Stimulated activated CD8-positive, alpha-beta memory T cell treated with anti-CD3 and anti-CD28 coated beads, Interleukin-7, amount 100 ng/mL, for 1 hour (primary cell): Measurements from ENCODE around the gene SHF.
A peak's percentile ranks its signal among the peaks of the same experiment; 100 is the strongest.

ENCODE experiments used
- DNase-seq, 2 donors: peaks; one replicate each; pipeline ENCODE4 v3.0.0-alpha.2; 2020; ENCODE audit warnings: low read depth in 2 of 2

SHF gene

DNA sequence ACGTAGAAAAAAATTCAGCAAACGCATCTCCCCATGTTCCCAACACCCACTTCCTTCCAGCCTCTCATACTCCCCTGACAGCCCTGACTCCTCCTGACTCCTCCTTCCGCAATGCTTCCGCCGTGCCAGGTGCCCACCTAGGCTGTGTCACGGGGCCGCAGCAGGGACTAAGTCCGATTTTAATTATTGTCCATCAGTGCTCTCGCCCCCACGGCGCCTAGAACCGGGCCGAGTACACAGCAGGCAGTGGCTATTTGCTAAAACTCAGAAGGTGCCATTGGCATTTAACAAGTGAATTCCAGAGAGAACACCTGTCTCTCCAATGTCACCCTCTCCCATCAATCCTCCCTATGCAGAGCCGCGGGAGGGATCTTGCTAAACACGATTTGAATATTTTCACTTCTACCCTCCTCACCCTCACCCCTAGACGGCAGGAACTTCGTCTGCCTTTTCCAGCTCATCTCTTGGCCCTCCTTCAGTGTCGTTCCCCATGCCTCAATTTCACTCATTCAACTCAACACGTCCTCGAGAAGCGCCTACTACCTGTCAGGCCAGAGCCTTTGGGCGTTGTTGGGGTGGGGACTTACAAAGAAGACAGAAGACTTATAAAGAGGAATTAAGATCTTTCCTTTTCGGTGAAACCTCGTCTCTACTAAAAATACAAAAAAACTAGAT, 11.5 kb upstream of the SHF start:
- no peak for DNase-seq

DNA sequence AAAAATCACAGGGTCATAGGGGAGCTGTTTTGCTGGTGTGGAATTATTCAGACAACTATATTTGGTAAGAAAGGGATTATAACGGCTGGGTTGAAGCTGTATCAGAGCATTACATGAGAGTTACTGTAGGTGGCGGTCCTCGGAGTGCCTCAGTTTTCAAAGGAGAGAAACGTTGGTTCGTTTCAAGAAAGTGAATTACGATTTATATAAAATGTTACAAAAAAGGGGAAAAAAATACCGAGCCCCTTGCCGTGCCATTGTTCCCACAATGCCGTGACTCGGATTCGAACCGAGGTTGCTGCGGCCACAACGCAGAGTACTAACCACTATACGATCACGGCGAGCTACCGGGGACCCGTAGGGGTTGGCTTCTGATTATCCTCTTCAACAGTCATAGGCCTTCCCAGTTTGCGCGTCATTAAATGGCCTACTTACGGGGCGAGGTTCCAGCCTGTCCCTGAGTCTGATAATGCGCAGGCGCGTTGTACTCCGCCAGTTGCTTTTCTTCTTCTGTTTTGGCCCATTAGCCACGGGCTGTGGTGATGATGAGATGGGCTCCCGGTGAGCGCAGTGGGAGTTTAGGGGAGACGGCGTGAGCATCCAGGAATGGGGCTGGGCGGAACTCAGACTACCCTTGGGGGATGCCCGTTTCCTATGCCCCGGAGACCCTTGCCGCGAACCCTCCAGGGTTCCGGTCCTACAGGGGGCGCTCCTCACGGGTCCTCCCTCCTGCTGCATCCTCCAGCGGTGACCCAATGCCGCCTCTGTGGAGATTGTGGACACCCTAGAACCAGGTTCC, 10.8 kb upstream of the SHF start:
- peak; percentile 87 to 94 for DNase-seq

DNA sequence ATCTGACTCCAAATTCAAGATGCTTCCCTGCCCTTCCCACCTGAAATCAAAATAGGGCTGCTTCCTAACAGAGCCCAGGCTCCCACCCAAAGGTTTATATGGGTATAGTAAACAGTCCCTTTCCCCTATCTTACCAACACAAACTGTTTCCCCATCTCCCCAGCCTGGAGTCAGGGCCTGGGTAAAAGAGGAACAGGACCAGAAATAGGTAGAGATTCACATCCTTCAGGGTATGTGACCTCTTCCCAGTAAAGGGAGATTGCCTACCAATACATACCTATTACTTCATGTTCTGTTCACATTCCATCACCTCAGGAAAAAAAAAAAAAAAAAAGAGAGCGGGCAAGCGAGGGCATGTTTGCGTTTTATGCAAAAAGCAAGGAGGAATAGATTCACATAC, 9.7 kb upstream of the SHF start:
- DNase-seq: no peak

DNA sequence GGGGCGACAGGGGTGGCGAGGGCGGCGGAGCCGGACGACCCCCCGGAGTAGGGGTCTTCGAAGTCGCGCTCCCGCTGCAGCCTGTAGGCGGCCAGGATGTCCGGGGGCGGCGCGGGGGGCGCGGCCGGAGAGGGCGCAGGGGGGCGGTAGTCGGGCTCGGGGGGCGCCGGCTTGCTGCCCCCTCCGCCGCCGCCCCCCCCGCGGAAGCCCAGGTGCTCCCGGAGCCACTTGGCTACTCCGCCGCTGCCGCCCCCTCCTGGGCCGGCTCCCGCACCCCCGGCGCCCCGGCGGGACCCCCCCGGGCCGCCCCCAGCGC, 230 bp downstream of the SHF start:
- DNase-seq: no peak

DNA sequence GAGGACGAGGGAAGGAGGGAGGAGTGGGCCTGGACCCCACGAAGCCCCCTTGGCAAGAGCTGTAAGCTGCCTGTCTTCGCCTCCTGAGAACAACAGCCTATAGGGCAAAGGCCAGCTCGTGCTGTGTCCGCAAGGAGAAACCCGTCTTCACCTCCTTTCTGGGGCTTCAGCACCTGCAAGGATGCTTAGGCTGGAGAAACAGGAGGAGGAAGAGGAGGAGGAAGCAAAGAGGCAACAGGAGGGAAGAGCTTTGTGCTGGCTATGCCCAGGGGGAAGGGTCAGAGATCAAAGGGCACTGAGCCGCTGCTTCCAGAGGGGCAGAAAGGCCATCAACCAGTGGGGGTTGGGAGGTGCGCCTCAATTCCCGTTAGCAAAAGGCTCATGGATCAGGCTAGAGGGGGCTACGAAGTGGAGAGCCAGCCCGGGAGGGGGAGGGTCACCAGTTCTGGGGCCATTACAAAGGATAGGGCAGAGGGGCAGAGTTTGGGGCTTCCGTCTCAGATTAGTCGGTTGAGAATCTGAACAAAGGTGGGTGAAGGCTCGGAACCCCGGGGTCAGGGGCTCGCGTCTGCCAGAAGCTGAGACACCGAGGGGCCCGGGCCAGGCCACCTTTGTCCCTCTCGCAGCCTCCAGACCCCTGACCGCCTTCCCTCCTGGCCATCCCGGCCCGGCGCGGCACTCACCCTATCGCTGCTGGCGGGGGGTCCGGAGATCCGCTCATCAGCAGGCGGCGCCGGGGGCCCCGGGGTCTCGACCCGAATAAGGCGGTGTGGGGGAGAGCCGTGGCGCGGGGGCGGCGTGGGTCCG, 792 bp downstream of the SHF start:
- DNase-seq: no peak

DNA sequence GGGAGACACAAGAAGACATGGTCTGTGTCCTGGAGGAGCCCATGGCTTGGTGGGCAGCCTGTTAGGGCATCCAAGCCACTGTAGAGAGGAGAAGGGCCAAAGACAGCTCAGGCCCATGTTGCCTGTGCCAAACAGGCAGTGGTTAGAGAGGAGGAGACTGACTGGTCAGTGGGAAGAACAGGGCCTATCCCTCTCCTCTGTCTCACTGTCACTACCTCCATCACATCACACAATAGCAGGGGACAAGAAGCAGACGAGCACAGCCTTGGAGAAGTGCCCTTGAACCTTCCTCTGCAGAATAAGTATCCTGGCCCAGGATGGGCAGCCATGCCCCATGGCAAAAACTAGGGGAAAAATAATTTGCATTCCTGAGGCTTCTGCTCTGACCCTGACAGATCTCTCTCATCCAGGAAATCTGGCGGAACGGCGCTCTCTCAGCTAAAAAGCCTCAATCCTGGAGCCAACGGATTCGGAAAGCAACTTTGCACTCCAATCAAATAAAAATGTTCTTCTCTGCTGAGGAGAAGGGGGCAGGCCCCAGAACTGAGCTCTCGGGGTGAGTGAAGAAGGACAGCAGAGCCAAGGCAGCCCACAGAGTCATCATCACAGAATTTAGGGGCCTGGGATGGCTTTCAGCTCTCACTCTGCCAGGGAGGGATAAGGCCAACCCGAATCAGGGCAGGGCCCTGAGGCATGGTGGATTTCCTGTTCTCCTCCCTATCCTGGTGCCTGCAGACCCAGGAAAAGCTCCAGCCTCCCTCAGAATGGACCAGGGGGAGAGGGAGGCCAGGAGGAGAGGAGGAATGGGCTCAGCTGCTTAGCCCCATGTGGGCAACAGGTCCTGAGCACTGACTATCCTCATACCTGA, 1.6 kb downstream of the SHF start:
- DNase-seq: no peak

DNA sequence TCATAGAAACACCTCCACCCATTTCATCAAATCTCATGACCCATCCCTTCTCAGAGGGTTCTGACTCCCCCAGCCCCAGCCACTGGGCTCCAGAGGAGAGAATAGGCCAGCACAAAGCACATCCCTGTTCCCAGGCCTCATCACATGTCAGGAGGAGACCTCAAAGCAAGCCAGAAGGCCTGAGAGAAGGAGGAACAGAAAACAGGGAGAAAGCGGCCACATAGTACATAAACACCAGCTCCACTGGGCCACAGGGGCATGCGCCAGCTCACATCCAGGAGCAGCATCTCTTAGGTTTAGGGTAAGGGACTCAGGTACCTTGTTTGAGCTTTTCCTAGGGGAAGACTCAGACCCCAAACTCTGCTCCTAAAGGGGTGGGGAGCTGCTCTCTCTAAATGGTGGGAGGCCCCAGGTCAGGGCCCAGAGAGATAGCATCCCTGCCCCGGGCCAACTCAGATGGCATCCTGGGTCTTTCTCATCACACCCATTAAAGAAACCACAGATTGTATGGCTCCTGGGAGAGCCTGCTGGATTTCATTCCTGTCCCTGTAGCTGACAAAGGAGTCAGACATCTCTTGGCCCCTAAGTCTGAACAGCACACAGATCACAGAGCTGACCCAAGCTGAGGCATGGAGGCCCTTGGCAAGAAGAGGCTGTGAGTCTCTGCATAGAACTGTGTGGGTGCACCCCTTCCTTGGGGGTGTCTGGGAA, 2.5 kb downstream of the SHF start:
- DNase-seq: no peak

DNA sequence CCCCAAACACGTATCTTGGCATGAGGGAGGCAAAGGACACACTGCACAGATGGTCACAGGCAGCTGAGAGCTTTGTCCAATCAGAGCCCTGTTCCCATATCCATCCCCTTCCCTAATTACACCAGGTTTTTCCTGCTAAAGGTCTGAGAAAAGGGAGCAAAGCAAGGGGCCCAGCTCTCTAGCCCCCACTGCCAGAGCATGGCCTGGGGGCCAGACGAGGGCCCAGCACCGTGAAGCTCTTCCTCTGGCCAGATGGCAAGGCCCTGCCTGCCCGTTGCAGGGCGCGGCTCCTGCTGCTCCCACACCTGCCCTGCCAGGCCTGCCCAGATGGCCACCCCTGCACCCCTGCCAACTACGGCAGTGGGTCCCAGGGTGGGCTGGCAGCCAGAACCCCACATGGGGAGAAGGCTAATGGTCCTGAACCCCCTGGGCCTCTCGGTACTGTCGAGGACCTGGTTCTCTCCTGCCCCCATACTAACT, 3.2 kb downstream of the SHF start:
- no peak for DNase-seq

DNA sequence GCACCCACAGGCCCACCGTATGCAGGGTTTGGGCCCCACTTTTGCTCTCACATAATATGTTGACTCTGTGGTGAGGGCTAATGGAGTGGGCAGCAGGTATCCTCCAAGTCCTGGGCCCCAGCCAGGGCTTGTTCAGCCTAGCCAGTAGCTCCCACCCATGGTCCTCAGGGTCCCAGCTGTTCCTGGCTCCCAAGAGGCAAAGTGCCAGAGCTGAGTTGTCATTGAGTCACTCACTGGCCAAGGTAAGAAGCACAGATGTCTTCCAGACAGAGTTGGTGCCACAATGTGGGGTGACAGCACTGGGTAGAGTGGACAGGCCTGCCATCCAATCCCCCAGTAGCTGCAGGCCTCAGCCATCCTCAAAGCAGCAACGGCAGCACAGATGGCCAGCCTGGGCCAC, 4.3 kb downstream of the SHF start:
- DNase-seq: no peak

DNA sequence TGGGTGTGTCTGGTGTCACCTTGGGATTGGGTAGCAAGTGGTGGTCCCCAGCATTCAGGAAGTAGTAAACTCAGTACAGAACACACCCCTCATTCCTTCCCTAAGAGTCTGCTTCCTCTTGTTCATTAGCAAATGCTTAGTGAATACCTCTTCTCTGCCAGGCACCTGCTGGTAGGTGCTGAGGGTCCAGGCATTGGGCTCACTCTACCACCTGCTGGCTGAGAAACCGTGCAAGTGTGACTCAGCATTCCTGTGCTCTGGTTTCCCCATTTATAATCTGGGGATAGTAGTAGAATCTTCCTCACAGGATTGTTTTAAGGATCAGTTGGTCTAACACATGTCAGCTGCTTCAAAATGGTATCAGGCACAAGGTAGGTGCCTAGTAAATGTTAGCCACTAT, 4.8 kb downstream of the SHF start:
- no peak for DNase-seq

DNA sequence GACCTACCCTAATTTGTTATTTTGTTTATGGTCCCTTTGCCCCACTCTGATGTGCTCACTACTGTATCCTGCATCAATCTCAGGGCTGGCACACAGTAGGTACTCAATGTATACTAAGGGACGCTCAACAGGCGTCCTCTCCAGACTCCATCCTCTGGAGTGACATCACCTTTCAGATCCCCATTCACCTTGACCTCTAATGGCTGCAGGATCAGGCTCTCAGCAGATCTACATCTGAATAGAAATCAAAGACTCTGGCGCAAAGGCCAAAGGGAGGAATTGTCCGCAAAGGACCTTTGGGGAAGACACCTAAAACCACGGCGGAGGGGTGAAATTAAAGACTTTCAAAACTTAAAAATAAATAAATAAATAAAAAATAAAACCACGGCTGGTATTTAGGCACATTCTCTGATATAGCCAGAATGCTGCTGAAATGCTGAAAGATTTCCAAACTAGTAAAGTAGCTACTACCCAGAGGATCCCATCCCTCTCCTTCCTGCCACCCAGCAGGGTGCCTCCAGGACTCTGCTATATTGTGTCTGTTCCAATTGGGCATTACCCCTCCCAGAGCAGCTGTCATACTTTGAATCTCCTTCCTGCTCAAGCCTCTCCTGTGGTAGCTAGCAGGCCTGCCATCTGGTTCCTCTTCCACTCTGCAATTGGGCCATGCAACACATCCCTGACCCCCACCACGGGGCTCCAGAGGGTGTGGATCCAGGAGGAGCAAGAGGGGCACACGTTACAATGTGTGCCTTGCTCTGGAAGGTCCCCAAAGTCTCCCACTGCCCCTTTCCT, 6.1 kb downstream of the SHF start:
- no peak for DNase-seq

DNA sequence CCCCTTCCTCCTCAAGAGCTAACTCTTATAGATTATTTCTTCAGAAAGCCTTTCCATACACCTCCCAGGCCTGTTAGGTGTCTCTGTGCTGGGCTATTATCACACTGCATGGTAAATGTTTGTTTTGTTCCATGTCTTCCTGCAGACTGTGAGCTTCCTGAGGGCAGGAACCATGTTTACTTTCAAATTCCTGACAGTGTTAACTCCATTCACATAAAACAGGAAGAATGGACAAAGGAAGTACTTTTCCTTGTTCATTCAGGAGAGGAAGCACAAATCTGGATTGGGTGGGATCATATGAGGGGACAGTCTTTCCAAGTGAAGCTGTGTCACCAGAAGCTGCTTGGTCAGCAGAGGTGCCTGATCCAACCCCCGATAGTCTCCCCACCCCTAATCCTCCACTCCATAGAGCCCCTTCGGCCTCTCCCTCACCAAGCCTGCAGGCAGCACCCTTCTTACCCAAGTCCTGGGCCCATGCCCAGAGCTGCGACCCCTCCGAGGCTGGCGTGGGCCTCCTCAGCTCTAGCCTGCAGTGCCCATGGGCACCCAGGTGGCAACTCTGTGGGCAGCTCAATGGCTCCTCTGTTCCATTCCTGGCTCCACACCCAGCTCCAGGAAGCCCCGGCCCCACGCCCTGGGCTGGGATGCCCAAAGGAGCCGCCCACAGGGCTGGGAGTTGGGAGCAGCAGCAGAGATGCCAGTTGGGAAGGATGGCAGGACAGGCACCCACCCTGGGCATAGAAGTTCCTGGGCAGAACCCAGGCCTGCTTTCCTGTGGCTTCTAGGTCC, 6.9 kb downstream of the SHF start:
- no peak for DNase-seq

DNA sequence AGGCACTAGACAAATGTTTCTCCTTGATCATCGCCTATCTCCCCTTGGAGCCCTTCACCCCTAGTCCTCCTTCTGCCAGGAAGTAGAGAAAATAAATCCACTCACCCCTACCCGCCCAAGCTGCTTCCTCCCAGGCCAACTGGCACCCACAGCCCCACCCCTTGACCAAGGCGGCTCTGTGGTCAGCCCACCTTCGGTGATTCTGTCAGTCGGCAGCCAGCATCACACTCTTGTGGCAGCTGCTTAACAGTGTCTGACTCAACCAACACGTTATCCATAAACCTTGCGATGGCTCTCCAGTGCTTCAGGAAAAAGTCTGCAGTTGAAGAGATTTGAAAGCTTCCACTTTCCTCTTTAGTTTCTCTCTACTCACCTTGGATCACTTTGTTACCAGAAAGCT, 7.6 kb downstream of the SHF start:
- no peak for DNase-seq

DNA sequence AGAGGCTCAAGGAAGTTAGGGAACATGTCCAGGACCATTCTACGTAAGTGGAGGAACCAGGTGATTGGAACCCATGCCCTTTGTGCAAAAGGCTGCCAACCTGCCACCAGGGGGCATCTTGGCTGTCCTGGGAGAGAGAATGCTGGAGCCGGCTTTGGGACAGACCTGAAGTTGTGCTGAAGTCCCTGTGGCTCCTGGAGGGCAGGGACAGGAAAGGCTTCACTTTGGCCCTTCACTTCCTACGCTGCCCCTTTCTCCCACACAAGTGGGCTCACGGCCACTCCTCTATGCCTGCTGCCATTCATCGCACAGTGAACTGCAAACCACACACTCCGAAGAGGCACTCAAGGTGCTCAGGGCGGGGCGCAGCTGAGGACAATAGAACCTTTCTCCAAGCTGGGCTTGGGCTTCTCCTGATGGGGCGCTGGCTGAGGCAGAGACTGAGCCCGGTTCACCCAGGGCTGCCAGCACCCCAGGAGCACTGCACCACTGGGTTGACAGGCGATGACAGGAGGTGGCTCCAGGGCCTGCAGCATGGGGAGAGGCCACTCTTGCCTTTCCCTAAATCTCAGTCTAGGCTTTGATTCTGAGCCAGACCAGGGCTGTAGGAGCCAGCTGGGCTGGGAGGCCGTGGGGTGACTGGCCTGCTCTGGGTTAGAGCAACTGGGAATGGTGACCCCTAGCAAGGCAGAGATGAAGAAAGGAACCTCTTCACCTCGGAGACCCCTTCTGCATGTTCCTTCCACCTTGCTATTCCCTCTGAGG, 8.4 kb downstream of the SHF start:
- DNase-seq: no peak

DNA sequence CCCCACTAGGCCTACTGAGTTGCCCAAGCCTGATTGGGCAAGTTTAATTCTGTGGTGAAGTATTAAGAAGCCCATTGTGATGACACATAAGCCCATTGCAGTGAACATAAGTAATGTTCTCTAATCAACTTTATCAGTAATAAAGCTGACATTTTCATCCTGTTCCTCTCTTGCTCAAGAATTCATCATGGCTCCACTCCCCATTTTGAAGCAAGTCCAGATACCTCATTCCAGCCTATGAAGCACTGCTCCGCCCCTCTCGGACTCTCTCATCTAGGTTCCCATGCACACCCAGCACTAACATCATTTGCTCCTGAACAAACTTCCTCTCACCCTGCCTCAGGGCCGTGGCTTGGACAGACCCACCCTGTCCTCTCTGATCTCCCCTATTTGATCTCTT, 10.5 kb downstream of the SHF start:
- no peak for DNase-seq

DNA sequence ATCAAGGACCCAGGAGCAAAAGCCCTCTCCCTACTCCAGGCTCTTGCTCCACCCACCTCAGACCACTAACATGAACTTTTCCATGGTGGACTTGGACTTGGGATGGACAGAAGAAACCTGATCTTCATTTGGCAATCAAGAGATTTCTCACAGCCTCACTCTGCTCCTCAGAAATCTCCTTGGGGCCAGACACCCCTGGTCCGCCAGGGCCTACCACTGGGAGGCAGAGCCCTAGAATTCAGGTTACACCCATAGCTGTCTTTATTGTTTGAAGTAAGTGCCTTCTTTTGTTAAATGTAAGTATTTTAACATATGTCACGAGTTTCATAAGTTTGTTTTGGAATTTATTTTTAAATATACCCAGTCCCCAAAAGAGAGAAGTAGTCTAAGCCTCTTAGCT, 13.2 kb downstream of the SHF start:
- no peak for DNase-seq

DNA sequence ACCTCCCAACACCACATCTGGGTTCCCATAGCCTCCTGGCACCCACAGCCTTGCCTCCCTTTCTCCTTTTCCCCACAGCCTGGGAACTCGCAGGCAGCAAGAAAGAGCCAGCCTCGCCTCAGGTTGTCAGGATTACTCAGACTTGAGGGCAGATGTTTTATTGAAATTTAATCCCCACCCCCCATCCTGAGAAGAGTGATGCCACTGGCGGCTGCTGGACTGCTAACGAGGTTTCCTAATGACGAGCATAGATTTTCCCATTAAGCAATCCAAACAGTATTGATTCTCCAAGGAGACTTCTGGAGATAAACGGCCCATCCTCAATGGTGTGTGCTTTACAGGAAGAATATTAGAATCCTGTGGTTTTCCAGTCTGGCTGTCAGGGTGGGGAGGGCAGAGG, 13.7 kb downstream of the SHF start:
- DNase-seq: no peak

DNA sequence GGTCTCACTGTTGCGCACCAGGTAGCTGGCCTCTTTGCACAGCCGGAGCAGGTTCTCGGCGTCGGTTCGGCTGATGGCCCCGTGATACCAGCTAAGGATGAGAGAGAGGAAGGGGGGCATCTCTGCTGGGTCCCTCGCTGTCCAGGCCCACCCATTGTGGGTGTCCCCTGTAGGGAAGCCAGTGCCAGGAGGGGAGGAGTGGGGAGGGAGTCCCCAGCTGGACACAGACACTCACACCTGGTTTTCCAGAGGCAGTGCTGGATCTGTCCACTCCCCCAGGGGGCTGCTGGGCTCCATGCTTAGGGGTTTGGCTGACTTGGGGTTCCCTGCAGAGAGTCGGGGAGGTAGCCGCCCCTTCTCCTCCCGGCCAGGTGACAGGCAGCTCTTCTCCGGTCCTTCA, 15.9 kb downstream of the SHF start:
- DNase-seq: no peak
